NOMO-1 treated with DMSO at 0.1 percent for 48 hours (cell line): ENCODE measurements around the gene GPR137.

Experiments used
- DNase-seq: peaks from one replicate; lab custom pipeline; 2025; ENCODE audit not compliant: unreplicated experiment; lab: John Stamatoyannopoulos, UW

GPR137 gene

DNA sequence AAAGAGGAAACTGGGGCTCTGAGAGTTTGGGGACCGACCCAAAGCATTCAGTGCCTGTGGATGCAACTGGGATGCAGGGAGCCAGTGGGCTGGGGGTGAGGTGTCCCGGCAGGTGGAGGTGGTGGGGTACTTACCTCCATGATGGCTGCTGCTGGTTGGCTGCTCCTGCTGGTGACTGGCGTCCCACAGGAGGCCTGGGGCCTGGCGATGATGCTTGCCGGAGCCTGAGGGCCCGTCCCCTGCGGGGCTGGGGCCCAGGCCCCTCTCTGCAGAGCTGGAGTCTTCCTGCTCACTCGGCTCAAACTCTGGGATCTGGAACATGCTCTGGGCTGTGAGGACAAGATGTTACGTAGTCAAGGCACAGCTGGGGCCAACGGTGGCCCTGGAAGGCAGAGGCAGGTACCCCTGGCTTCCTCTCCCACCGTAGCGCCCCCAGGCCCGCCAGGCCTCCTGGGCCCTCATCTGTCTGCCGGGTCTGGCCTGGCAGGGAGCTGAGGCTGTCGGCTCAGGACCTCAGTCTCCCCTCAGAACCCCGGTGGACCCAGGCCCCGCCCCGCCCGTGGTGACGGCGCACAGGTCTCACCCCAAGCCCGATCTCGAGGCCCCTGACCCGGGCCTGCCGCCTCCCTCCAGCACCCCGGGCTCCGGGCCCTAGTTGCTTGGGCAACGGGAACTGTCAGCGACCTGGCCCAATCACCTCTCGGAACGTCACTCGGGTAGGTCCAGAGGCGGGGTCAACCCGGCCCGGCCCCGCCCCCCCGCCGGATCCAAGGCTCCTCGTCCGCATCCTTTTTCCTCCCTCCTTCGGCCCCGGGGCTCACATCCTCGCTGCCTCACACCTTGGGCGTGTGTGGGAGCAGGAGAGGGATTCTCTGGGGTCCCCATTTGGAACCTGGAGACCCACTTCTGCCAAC lies 1.3 kb upstream of the GPR137 start, which contains the start of gene BAD:
Gene BAD, minus strand, starts transcription at position 618 of the 914 bp plus-strand sequence. Its CDS starts 297 bp downstream, at position 321.
- DNase-seq, result peak; percentile 93

DNA sequence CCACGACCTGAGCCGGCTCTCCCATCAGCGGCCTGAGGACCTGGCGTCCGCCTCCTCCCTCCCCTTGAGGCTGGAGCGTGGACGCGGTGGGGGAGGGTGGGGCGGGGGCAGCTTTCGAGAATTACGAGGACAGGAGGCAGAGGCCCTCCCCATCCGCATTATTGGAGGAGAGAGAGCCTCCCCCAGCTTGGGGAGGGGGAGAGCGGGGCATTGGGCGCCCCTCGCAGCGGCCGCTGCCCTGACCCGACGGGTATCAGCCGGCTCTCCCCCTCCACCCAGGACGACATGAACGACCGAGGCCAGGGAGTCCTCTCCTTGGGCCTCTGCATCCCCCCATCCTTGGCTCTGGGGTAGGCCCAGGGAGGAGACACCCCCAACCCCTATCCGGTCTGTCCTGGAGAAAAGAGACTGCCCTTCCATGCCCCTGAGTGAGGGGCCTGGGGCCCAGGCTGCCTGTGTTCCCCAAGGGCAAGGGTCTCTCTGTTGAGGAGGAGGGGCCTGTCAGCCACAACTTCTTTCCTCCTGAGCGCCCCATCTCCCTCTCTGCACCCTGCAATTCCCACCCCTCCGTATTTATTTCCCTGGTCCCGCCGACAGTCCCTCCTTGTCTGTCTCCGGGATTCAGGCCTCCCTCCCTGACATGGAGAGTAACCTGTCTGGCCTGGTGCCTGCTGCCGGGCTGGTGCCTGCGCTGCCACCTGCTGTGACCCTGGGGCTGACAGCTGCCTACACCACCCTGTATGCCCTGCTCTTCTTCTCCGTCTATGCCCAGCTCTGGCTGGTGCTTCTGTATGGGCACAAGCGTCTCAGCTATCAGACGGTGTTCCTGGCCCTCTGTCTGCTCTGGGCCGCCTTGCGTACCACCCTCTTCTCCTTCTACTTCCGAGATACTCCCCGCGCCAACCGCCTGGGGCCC lies 495 bp downstream of the GPR137 start:
- no peak for DNase-seq

DNA sequence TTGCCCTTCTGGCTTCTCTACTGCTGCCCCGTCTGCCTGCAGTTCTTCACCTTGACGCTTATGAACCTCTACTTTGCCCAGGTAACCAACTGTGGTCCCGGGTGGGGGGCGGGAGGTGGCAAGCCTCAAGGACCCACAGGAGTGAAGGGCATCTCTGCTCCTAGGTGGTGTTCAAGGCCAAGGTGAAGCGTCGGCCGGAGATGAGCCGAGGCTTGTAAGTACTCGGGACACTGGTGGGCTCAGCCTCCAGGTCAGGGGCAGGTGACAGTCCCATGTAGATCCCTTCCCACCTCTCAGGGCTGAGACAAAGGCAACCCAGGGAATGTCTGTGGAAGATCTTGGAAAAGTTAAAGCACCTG lies 1.1 kb downstream of the GPR137 start:
- no peak for DNase-seq

- DNase-seq, result no peak
Measured at GRCh38 chr11:64287676-64288352, 2.2 kb downstream of the GPR137 start.

DNA sequence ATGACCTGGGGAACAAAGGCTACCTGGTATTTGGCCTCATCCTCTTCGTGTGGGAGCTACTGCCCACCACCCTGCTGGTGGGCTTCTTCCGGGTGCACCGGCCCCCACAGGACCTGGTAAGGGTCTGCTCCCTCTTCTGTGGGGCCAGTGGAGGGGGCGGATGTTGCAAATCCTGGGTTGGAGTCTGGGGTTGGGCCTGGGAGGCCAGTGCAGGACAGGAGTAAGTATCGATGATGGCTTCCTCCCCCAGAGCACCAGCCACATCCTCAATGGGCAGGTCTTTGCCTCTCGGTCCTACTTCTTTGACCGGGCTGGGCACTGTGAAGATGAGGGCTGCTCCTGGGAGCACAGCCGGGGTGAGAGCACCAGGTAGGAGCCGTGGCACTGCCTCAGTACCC lies 2.7 kb downstream of the GPR137 start:
- DNase-seq, result no peak

DNA sequence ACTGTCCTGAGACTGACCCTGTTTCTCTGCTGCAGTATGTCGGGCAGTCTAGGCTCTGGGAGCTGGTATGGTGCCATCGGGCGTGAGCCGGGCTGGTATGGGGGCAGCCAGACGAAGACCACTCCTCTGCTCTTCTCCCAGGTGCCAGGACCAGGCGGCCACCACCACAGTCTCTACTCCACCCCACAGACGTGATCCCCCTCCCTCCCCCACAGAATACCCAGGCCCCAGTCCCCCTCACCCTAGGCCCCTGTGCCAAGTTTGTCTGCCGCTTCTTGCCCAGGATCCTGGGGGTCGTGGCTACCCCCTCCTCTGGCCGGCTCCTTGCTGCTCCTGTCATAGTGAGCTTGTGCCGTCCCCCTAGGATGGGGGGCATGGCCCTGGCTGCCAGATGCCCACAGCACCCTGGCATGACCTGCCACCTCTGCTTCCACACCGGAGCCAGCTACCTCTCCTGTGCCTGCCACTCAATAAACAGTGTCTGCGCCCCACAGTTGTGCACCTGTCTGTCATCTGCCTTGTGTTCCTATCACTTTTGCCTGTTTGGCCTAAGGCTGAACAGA lies 3.4 kb downstream of the GPR137 start:
- DNase-seq, result no peak

GRCh38 chr11:64290352-64291261 lies 5.0 kb downstream of the GPR137 start:
- DNase-seq, result no peak

DNA sequence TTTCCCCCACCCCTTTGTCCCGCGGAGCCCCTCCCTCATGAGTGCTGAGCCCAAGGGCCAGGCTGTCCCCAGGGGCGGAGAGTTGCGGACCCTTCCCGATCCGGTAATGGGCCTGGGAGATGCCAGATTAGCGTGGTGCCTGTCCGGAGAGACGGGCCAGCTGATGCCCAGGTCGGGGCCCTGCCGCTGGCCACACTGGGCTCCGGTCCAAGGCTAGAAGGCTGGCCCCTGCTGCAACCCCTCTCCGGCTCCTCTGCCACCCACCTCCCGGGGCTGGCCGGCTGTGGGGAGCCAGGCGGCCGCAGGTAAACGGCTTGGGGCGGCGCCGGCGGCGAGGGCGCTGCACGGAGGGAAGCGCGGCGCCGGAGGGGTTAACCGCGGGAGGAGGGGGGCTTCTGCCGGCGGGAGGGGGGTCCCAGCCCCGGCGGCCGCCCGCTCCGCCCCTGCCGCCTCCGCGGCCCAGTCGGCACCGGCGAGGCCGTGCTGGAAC lies 5.7 kb downstream of the GPR137 start, which contains the start of gene KCNK4:
Gene KCNK4, plus strand, starts transcription at position 41 of the 490 bp plus-strand sequence. CDS start 1,717 bp downstream, outside the sequence.
- DNase-seq, result no peak

DNA sequence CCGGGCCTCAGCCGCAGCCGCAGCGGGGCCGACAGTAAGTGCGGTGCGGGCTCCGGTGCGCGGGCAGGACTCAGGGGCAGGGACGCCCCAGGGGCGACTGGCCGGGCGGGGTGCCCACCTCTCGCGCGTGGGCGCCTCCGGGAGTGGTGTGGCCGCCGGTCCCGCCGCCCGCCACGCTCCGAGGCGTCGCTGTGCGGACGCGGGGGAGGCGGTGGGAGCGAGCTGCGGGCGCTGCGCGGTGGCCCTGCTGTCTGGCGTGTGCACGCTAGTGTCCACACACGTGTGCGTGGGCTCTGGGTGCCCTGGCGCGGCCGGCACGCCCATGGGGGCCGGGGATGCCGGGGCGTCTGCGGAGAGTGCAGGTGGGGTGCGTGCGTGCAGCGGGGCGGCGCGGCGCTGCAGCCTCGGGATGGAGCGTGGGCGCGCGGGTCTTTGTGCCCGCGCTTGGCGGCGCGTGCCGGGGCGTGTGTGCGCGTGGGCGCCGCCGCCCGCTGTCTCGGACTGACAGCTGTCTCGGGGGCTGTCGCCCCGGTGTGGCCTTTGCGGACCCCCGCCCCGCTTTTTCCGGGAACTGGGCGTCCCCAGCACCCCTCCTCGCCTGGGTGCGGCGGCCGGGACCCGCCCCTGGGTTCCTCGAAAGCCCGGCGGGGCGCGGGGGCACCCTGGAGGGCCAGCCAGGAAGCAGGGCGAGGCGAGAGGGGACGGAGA lies 6.3 kb downstream of the GPR137 start:
- no peak for DNase-seq

GRCh38 chr11:64292460-64293254 lies 7.0 kb downstream of the GPR137 start:
- DNase-seq, result no peak

GRCh38 chr11:64294774-64295173 lies 9.1 kb downstream of the GPR137 start:
- no peak for DNase-seq

DNA sequence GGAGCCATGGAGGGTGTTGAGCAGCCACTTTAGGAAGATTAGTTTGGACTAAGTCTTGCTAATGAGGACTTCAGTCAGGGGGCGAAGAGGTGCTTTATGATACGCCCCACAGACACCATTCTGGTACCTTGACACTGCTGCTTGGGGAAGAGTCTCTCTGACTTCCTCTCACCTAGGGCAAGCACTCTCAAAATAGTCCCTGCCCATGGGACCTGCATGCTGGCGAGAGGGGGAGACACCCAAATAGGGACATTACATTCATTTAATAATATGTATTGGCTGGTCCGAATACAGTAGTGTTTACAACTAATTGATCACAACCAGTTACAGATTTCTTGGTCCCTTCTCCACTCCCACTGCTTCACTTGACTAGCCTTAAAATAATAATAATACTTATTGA lies 10.1 kb downstream of the GPR137 start:
- no peak for DNase-seq

GRCh38 chr11:64296236-64296635 lies 10.6 kb downstream of the GPR137 start:
- DNase-seq, result no peak

- DNase-seq, result no peak
Measured at GRCh38 chr11:64296830-64297698, 11.4 kb downstream of the GPR137 start.

- no peak for DNase-seq
Measured at GRCh38 chr11:64297699-64298358, 12.2 kb downstream of the GPR137 start.

- DNase-seq, result no peak
Measured at GRCh38 chr11:64298966-64299846, 13.6 kb downstream of the GPR137 start.
